HG03039 (cell line): ENCODE data around the gene MATCAP1.

Source experiments
- ATAC-seq: cut with Tn5 transposase; IDR thresholded peaks from one replicate; pipeline ENCODE4 v1.9.1; 2021; ENCODE audit warnings: mild to moderate bottlenecking, moderate library complexity; ENCODE audit not compliant: unreplicated experiment

The MATCAP1 gene

GRCh38 chr16:67144943-67145342 is 38.8 kb downstream of the MATCAP1 start:
- no peak for ATAC-seq

GRCh38 chr16:67142342-67142741 is 41.4 kb downstream of the MATCAP1 start:
- ATAC-seq: no peak

GRCh38 chr16:67141391-67141790 is 42.4 kb downstream of the MATCAP1 start:
- no peak for ATAC-seq

GRCh38 chr16:67137605-67138004 is 46.2 kb downstream of the MATCAP1 start:
- ATAC-seq: no peak

- ATAC-seq: no peak
Measured at GRCh38 chr16:67129422-67129821, 54.3 kb downstream of the MATCAP1 start.

- no peak for ATAC-seq
Measured at GRCh38 chr16:67128887-67129286, 54.9 kb downstream of the MATCAP1 start.

- ATAC-seq: no peak
Measured at GRCh38 chr16:67128417-67128816, 55.3 kb downstream of the MATCAP1 start.
